SK-MEL-5 (cell line): Measurements from ENCODE around the gene ZFP57. TPM values are rescaled to one million over a fixed set of nuclear protein-coding genes. Genes with fewer than 3 reads are reported as not detected.

Source experiments
- DNase-seq: peaks from one replicate; pipeline ENCODE4 v3.0.0-alpha.2; 2016; ENCODE audit warnings: low read depth, low spot score
- in situ Hi-C: cut with HindIII; loops from 2 replicates; pipeline ENCODE4 v1.10.0; 2016; ENCODE audit warnings: low sequenced_read_pairs, high pct_unique_total_duplicates, low pct_unique_long_range_greater_than_20kb
- small RNA-seq, 2 experiments: library from RNA; depleted of rRNA; stranded (forward); fragments of <200 nt; gene quantifications; one replicate each; pipeline ENCODE3, GENCODE V24; 2014
- total RNA-seq: library from RNA; depleted of rRNA; stranded (reverse); fragments of >200 nt; shearing (Covaris generic); gene quantifications from 2 replicates; pipeline ENCODE4 v1.2.3, GENCODE V29; 2014; rRNA removed

ZFP57 gene
- total RNA-seq, 1 experiment from 2014 or later, result not detected

DNA sequence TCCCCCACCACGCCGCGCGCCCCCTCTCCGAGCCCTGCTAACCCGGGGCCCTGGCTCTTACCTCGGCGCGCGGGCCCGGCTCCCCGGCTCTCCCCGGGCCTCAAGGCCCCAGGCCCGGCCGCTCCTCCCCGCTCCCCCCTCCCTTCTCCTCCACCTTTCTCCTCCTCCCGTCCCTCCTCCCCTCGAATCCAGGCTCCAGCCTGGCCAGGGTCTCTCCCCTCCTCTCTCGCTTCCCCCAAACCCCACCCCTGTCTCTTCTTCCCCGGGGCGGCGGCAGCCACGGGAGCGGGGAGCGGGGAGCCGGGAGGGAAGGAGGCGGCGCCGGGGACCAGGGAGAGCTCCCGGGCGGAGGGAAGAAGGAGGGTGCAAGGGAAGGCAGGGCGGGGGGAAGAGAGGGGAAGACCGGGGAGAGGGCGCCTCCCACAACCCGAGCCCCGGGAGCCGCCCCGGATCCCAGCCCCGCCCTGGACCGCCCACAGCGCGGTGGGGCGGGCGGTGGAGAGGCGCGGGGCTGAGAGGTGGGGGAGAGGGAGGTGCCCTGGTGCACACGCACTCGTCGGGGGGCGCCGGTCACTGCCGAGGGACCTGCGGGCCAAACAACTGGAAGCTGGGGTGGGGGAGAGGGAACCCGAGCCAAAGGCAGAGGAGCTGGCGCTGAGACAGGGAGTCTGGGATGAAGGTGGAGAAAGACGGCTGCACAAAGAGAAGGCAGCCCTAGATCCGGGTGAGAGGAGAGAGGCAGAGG, 48.0 kb downstream of the ZFP57 start, which contains the start of gene GABBR1:
Gene GABBR1 (minus strand): TSS at position 395 of the 745 bp plus-strand sequence. CDS start 798 bp downstream, outside the sequence.
- DNase-seq, result peak; percentile 81
- in situ Hi-C loops, result no loop called here

DNA sequence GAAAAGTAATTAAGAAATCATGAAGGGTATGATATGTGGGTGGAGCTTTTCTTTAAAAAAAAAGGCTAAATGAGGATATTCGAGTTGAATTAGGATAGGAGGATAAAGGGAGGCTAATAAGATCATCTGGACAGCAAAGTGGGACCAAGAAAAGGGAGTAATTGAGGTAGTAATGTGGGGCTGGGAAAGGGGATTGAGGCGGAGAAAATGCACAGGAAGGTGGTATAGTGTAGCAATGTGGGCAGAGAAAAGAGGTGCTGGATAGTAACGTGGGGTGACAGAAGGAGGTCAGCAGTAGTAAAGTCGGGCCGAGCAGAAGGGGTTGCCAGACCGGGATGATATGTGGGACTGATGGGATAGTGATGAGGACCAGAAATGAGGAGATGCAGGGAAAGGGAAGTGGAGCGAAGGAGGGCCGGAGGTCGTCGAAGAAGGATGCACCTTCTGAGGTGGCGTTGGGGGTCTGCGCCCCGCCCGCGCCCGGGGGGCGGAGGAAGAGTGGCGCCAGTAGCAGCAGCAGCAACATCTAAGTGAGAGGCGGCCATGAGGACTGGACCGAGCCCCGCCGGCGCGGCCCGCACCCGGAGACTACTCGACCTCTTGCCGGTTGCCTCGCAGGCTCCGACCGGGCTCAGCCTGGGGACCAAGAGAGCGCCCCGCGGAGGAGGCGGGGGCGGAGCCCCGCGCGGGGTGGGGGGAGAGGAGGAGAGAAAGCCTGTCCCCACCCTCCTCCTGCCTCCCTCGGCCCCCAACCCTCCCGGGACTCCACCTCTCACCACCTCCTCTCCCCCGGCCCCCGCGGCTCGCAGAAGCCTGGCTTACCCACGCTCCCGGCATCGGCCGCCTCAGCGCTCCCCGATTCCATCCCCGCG, 48.9 kb downstream of the ZFP57 start:
- peak; percentile 20 for DNase-seq
- in situ Hi-C loops, result no loop called here

DNA sequence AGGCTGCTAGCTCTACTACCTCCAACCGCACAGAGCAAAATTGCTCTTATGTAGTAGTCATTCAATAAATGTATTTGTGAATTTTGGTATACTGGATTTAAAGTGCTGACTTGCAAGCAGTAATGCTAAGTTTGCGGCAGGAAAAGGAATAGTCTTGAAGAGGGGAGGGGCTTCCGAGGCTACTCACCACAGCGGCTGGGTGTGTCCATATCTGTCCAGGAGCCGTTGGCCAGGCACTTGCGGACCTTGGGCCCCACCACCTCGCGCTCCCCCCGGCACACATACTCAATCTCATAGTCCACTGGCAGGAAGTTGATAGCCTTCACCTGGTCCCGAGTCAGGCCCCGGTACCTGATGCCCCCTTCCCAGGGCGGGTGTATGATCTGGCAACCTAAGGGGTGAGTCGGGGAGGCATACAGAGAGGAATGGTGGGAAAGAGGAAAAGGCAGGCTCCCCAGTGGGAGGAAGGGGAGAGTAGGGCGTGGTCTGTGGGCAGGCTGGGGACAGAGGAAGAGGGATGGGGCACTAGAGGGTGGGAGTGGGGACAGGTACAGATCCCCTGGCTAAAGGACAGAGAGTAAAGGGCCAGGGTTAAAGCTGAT, 49.6 kb downstream of the ZFP57 start:
- in situ Hi-C loops, result no loop called here
- no peak for DNase-seq

DNA sequence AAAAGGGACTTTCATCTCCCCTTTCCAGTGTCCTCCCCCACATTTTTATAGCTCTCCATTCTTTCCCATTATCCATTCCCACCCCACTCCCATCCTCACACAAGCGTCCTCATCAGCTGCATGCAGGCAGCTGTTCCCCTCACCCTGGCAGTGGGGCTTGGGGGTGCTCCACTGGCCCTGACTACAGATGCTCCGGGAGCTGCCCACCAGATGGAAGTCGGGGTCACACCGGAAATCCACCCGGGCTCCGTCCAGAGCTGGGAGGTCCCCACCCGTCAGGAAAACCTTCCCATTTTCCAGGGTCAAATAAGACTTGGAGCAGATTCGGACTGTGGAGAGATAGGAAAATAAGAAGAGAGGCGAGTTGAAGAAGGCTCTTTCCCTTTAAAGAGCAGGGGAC, 50.6 kb downstream of the ZFP57 start:
- no peak for DNase-seq
- in situ Hi-C loops, result no loop called here

DNA sequence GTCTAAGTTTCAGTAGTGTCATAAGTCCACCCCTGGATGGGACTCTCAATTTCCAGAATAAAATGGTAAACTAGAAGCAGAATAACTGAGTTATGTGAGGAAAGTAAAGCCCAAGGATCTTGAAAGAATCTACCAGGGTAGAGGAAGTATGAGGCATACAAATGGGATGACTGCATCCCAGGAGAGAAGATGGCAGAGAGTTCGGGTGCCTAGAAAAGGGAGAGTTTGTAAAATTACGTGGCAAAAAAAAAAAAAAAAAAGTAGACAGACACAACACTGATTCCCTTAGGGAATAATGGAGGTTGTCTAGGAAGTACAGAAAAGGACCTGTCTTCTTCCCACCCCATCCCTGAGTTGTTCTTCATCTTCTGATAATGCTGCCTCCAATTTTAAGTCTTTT, 51.4 kb downstream of the ZFP57 start:
- in situ Hi-C loops, result no loop called here
- DNase-seq, result no peak

DNA sequence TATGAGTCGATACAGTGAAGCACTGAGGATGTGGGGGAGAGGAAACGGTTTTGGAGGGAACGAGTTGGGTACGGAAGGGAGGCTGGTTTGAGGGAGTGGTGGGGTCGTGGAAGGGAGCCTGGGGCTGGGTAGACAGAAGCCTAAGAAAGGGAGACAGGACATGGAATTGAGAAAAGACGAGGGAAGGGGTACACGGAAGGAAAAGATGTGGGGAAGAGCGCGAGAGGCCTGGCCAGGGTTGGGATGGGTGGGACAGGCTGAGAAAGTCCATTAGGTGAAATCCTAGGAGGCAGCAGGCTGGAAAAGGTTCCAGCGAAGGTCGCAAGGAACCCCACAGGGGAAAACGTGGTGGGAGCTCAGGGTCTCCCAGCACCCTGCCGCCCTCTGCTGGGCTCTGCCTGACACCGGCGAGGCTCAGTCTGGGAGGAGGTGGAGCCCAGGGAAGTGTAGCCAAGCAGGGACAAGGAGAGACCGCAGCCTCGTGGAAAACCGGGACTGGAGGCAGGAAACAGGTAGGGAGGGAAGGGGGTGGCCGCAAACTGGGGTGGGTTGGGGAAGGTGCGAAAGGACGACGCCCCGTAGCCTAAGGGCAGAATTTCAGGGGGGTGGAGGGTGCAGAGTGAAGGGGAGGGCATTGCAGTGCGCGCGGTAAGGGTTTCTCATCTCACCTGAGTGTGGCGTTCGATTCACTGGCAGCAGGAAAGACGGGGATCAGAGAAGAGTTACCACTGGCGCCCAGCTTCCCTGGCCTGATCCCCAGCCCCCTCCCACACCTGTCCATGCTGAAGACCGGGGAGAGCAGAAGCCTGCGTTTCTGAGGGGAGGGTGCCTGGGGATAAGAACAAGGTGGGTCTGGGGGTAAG, 52.3 kb downstream of the ZFP57 start:
- in situ Hi-C loops, result no loop called here

DNA sequence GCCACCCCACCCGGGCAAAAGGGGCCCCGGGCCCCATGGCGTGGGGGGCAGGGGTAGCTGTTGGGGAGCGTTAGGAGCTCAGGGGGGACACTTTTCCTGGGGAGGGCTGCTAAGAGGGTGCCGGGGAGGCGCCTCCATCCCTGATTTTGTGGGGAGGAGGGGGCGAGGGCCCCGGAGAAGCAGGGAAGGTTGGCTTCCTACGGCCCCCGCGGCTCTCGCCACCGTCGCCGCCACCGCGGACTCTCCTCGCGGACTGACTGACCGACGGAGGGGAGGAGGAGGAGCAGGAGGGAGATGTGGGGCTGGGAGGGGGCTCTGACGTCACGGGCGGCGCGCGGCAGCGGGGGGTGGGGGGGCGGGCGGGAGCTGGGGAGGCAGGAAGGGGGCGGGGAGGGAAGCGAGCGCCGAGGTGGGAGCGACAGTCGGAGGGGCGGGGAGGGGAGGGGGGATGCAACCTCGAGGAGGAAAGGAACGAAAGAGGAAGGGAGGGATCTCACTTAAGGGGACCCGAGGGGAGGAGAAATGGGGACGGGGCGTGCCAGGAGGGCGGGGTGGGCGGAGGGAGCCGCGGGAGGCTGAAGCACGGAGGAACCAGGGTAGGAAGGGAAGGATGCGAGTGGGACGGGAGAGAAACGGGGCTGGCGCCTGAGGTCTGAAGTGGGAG, 53.1 kb downstream of the ZFP57 start:
- DNase-seq, result peak; percentile 57
- in situ Hi-C loops, result no loop called here

More for the DNA sequence above, 52.3 kb downstream of the ZFP57 start:
- peak; percentile 77 for DNase-seq

DNA sequence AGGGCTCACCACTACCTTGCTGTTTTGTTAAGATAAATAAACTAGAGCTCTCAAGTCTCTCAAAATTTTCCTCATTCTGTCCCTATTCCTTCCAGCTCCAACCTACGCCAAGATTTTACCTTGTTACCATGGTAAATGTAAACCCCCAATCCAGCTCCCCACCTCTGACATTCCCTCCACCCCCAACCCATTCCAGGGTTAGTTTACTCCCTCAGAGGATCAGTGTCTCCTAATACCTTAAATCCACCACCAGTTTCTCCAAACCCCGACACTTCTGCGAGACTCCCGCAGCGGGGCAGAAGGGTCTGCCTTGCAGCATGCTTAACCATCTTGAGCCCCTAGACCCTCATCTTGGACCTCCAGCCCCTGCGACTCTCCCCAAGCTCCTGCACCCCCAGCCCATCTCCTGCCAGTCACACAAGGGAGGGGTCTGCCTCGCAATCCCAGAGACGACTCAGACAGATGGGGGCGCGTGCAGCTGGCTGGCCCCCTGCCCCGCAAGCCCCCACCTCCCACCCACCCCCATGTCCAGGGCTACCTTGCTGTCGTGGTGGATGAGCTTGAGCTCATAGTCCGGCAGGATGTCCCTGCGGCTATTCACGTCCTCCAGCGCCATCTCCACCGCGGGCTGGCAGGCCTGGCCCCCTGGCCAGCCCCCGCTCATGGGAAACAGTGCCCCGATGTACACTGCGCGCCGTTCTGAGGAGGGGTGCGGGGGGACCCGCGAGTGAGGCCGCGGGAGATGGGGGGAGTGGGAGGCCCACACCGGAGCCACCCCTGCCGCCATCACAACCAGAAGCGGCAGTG, 53.8 kb downstream of the ZFP57 start:
- no peak for DNase-seq
- in situ Hi-C loops, result no loop called here

DNA sequence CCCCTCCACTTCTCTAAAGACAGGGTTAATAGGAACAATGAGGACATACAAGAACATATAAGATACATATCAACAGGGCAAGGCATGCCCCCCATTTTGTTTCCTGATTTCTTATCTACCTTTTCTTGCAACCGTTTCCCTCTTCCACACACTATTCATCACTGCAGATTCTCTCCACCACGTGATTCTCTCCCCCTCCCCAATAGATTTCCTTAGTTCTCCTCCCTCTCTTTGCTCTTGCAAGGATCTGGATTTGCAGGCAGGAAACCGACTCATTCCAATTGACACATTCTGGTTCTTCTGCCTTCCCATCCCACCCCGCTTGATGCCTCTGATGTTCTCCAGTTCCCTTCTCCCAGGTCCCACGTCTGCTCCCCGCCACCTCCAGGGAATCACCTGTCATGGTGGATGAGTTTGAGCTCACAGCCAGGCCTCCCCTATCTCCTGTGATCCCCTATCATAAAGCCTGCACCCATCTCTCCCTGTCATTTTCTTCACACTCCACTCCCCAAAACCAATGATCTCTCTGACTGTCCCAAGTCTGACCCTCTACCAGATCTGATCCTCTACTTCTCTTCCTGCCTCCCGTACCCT, 55.5 kb downstream of the ZFP57 start:
- no peak for DNase-seq
- in situ Hi-C loops, result no loop called here

DNA sequence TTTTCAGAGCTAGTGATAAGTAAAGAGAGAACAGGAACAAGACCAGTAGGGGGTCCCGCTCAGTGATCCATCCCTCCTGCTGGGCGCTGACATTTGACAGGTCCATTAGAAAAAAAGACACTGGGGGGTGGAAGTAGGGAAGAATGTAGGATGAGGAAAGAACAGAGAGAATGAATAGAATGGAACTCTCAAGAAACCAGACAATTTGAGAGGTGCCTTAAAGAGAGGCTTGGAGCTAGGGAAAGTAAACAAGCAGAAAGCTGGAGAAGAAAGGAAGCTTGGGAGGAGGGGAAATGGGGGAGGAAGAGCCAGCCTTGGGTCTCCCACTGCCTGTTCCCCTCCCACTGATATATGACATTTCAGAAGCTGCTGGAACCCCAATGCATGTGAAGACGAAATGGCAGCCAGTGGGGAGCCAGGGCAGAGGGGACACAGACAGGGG, 56.4 kb downstream of the ZFP57 start:
- in situ Hi-C loops, result no loop called here
- no peak for DNase-seq

Small RNA genes within 50 kb of the gene (small RNA-seq; reads per million reads assigned to genes)
- 0 to 0.33 reads per million in 2 experiments for gene SUMO2P1

Other genes starting within 250 kb of the ZFP57 start
- not detected in 2 replicates for gene OR10C1, start 241.8 kb downstream of the ZFP57 start, total RNA-seq
- gene OR11A1, start 224.1 kb downstream of the ZFP57 start, total RNA-seq, result not detected in 2 replicates
- gene OR2H1, start 224.0 kb downstream of the ZFP57 start, total RNA-seq, result not detected in 2 replicates
- not detected in 2 replicates for gene MAS1L, start 193.2 kb downstream of the ZFP57 start, total RNA-seq
- gene UBD, start 121.4 kb downstream of the ZFP57 start, total RNA-seq, result not detected in 2 replicates
- not detected in 2 replicates for gene OR2H2, start 96.0 kb downstream of the ZFP57 start, total RNA-seq
- gene GABBR1, start 48.0 kb downstream of the ZFP57 start, total RNA-seq, result 9.4 and 10.7 TPM in 2 replicates
- gene MOG, start 24.1 kb downstream of the ZFP57 start, total RNA-seq, result not detected in 2 replicates
- 28.0 and 30.4 TPM in 2 replicates for gene HLA-F, start 42.3 kb upstream of the ZFP57 start, total RNA-seq
- gene HLA-G, start 146.7 kb upstream of the ZFP57 start, total RNA-seq, result 0.32 and 0.37 TPM in 2 replicates